ENCODE data around the gene PHACTR1. TPM values are rescaled to one million over a fixed set of nuclear protein-coding genes. Genes with fewer than 3 reads are reported as not detected.

Gene PHACTR1
- total and polyA plus RNA-seq, 3 donors from 2014 or later, result 5.1 to 7.6 (median 6.5) TPM

- DNase-seq, result no peak
- H3K9me3 ChIP-seq, result no peaks in the 10 kb centered on the region
- no peaks in the 10 kb centered on the region for H3K4me1 ChIP-seq
- no peak overlapping the region for H3K27ac ChIP-seq
- WGBS, 2 donors, result 52 to 76% methylated on average over 3 of the region's 3 CpGs
- no peak for TF ChIP-seq CTCF (IDR thresholded peaks at IDR 0.05)
- TF ChIP-seq POLR2A (IDR thresholded peaks at IDR 0.05), result no peak
- no peak overlapping the region for H3K4me3 ChIP-seq
- H3K36me3 ChIP-seq (ENCODE audit: low read depth, missing control alignments), result no peaks in the 10 kb centered on the region
- intact Hi-C loops (cut with DNase I; ENCODE audit: low total_unique reads), result no loop called here
- H3K27me3 ChIP-seq, result no peaks in the 10 kb centered on the region
Observed at GRCh38 chr6:13094781-13095425, 378.3 kb downstream of the PHACTR1 start.

- intact Hi-C loops (cut with DNase I; ENCODE audit: low total_unique reads), result no loop called here
- no peak for DNase-seq
- H3K36me3 ChIP-seq (ENCODE audit: low read depth, missing control alignments), result no peaks in the 10 kb centered on the region
- H3K4me1 ChIP-seq, result no peaks in the 10 kb centered on the region
- no peaks in the 10 kb centered on the region for H3K27me3 ChIP-seq
- H3K4me3 ChIP-seq, result no peak overlapping the region
- H3K27ac ChIP-seq, result no peak overlapping the region
- no peak for TF ChIP-seq CTCF (IDR thresholded peaks at IDR 0.05)
- no peak for TF ChIP-seq POLR2A (IDR thresholded peaks at IDR 0.05)
- H3K9me3 ChIP-seq, result no peaks in the 10 kb centered on the region
- 80 to 88% methylated on average over 3 of the region's 3 CpGs for WGBS, 2 donors
Observed at GRCh38 chr6:13096084-13096483, 379.5 kb downstream of the PHACTR1 start.

- Histone ChIP-seq H3K36me3 (ENCODE audit: low read depth, missing control alignments) (no peaks in the 10 kb centered on the region), H3K27me3 (no peaks in the 10 kb centered on the region), H3K27ac (no peak overlapping the region), H3K4me1 (no peaks in the 10 kb centered on the region), H3K4me3 (no peak overlapping the region), H3K9me3 (no peaks in the 10 kb centered on the region)
- WGBS, 2 donors, result 93 to 97% methylated on average over 1 of the region's 1 CpG
- intact Hi-C loops (cut with DNase I; ENCODE audit: low total_unique reads), result no loop called here
- TF ChIP-seq POLR2A (IDR thresholded peaks at IDR 0.05) (no peak), CTCF (IDR thresholded peaks at IDR 0.05) (no peak)
- DNase-seq, result no peak
Observed at GRCh38 chr6:13097454-13097853, 380.9 kb downstream of the PHACTR1 start.

- H3K36me3 ChIP-seq (ENCODE audit: low read depth, missing control alignments), result no peaks in the 10 kb centered on the region
- DNase-seq, result no peak
- intact Hi-C loops (cut with DNase I; ENCODE audit: low total_unique reads), result no loop called here
- no peak overlapping the region for H3K4me3 ChIP-seq
- no peaks in the 10 kb centered on the region for H3K4me1 ChIP-seq
- no peaks in the 10 kb centered on the region for H3K9me3 ChIP-seq
- H3K27me3 ChIP-seq, result no peaks in the 10 kb centered on the region
- TF ChIP-seq POLR2A (IDR thresholded peaks at IDR 0.05), result no peak
- no peak for TF ChIP-seq CTCF (IDR thresholded peaks at IDR 0.05)
- H3K27ac ChIP-seq, result no peak overlapping the region
Observed at GRCh38 chr6:13098006-13098405, 381.4 kb downstream of the PHACTR1 start.

All from testis (tissue), 3 donors.